Ovary (tissue), 9 donors: Measurements from ENCODE around the gene TAS2R38. TPM values are rescaled to one million over a fixed set of nuclear protein-coding genes. Genes with fewer than 3 reads are reported as not detected.

ENCODE experiments used
- DNase-seq, 5 donors: peaks; one replicate each; pipeline ENCODE4 v3.0.0-alpha.2; 2019 to 2020
- H3K27ac ChIP-seq, 2 donors: fragments of 200-600 bp; one replicate each; pipeline versions ENCODE4 v1.5.1 to v1.8.0; 2019 to 2022
- H3K27me3 ChIP-seq: fragments of 200-600 bp; one replicate; pipeline ENCODE4 v1.8.0; 2022
- H3K36me3 ChIP-seq: fragments of 200-600 bp; sonication (generic); one replicate; pipeline ENCODE4 v1.5.1; 2019
- H3K4me1 ChIP-seq: one replicate; pipeline ENCODE4 v1.8.1; 2013; ENCODE audit warnings: mild to moderate bottlenecking, moderate library complexity; ENCODE audit not compliant: insufficient read depth
- H3K4me3 ChIP-seq: fragments of 200-600 bp; sonication (generic); one replicate; pipeline ENCODE4 v1.5.1; 2017
- H3K9me3 ChIP-seq, 2 donors: fragments of 200-600 bp in 1 of 2; sonication (generic) in 1 of 2; one replicate each; pipeline versions ENCODE4 v1.5.1 to v1.8.1; 2013 to 2019; ENCODE audit warnings: mild to moderate bottlenecking in 1 of 2, moderate library complexity in 1 of 2
- CTCF ChIP-seq, 3 donors: fragments of 450-650 bp in 2 of 3; fragments of 200-600 bp in 1 of 3; IDR thresholded peaks; one replicate each; pipeline versions ENCODE4 v1.5.1 to v1.8.0; 2016 to 2022; ENCODE audit warnings: antibody characterized with exemption in 3 of 3, mild to moderate bottlenecking in 1 of 3
- EP300 ChIP-seq: sonication (generic); formaldehyde crosslinking; IDR thresholded peaks from one replicate; pipeline ENCODE4 v1.6.1; 2017; ENCODE audit warnings: antibody characterized with exemption
- POLR2A ChIP-seq: fragments of 450-650 bp; IDR thresholded peaks from one replicate; pipeline ENCODE4 v1.6.1; 2017; ENCODE audit warnings: antibody characterized with exemption, mild to moderate bottlenecking, moderate library complexity
- WGBS, 3 donors: extraction: QIAGEN DNeasy Blood & Tissue Kit in 1 of 3; methylation state at CpG; one replicate each; pipeline versions ENCODE4 v1.1.5 to v1.1.7; 2013 to 2017; 5-methylcytosine and 5-hydroxymethylcytosine counted together
- intact Hi-C, 4 donors: fragments of 100-400 bp; cut with DNase I; formaldehyde crosslinking; loops; one replicate each; pipeline versions ENCODE4 v1.11.0 to v1.15.1; 2022 to 2023
- polyA plus RNA-seq, 2 donors: library from polyadenylated mRNA; stranded (reverse); fragments of 200-250 nt in 1 of 2; fragments of 350-450 nt in 1 of 2; fragmentation: Illumina TruSeq in 1 of 2; extraction: RNeasy Lipid Tissue Mini Kit (QIAGEN cat#74804) in 1 of 2; gene quantifications; one replicate each; pipeline ENCODE4 v1.2.3, GENCODE V29; 2013 to 2014
- total RNA-seq, 7 donors: library from RNA; depleted of rRNA in 2 of 7; stranded (reverse); fragments of >200 nt in 2 of 7; fragmentation: NEBNext Ultra II Directional in 3 of 7; extraction: Animal tissue kit (Norgen Biotek cat#: 25700) in 3 of 7; gene quantifications; one replicate each; pipeline versions ENCODE4 v1.1.0 to v1.2.4, GENCODE V29; 2016 to 2023
- donor health status: DM: no; HTN: no; CAD: no; lungs with moderate emphysema.
- donor health status: DM: no; HTN: no; CAD: no.
- donor health status: Bipolar disorder and iron deficiency.
- donor health status: DM: yes; HTN: yes; CAD: no.
- donor health status: DM: no; HTN: no; CAD: no.
- donor health status: DM: yes; HTN: yes; CAD: no.

TAS2R38 gene
- total and polyA plus RNA-seq, 9 donors = not detected

DNA sequence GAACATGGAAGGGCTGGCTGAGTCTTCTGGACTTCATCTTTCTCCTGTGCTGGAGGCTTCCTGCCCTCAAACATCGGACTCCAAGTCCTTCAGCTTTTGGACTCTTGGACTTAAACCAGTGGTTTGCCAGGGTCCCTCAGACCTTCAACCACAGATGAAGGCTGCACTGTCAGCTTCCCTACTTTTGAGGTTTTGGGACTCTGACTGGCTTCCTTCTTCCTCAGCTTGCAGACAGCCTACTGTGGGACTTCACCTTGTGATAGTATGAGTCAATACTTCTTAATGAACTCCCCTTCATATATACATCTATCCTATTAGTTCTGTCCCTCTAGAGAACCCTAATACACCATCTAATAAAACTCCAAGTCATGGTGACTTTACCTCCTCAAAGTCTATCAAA lies 22.8 kb downstream of the TAS2R38 start:
- Histone ChIP-seq H3K4me3 (no peak overlapping the region), H3K27ac (no peak overlapping the region), H3K4me1 (no peaks in the 10 kb centered on the region), H3K9me3 (peaks cover 0 to 3% of the 10 kb centered on the region in 2 donors), H3K27me3 (no peaks in the 10 kb centered on the region), H3K36me3 (no peaks in the 10 kb centered on the region)
- no peak for TF ChIP-seq CTCF (IDR thresholded peaks at IDR 0.05)
- no peak for TF ChIP-seq EP300
- TF ChIP-seq POLR2A = no peak
- no peak for DNase-seq
- 76 to 93% (median 82%) methylated on average over 1 of the region's 1 CpG for WGBS, 3 donors
- intact Hi-C loops = no loop called here

- WGBS, 3 donors = 67 to 76% (median 72%) methylated on average over 3 of the region's 3 CpGs
- TF ChIP-seq CTCF (IDR thresholded peaks at IDR 0.05) = no peak
- Histone ChIP-seq H3K9me3 (peaks cover 0 to 3% of the 10 kb centered on the region in 2 donors), H3K27me3 (no peaks in the 10 kb centered on the region), H3K27ac (no peak overlapping the region), H3K4me3 (no peak overlapping the region), H3K36me3 (no peaks in the 10 kb centered on the region), H3K4me1 (no peaks in the 10 kb centered on the region)
- intact Hi-C loops = no loop called here
- DNase-seq = no peak
Observed at GRCh38 chr7:141949911-141950310, 23.7 kb downstream of the TAS2R38 start.

GRCh38 chr7:141949451-141949850 lies 24.1 kb downstream of the TAS2R38 start:
- no peaks in the 10 kb centered on the region for H3K27me3 ChIP-seq
- no peaks in the 10 kb centered on the region for H3K4me1 ChIP-seq
- TF ChIP-seq POLR2A (no peak), EP300 (no peak), CTCF (IDR thresholded peaks at IDR 0.05) (no peak)
- no peak for DNase-seq
- H3K36me3 ChIP-seq = no peaks in the 10 kb centered on the region
- H3K27ac ChIP-seq = no peak overlapping the region
- 35 to 62% (median 46%) methylated on average over 2 of the region's 2 CpGs for WGBS, 3 donors
- H3K9me3 ChIP-seq = peaks cover 0 to 3% of the 10 kb centered on the region in 2 donors
- intact Hi-C loops = no loop called here
- H3K4me3 ChIP-seq = no peak overlapping the region

DNA sequence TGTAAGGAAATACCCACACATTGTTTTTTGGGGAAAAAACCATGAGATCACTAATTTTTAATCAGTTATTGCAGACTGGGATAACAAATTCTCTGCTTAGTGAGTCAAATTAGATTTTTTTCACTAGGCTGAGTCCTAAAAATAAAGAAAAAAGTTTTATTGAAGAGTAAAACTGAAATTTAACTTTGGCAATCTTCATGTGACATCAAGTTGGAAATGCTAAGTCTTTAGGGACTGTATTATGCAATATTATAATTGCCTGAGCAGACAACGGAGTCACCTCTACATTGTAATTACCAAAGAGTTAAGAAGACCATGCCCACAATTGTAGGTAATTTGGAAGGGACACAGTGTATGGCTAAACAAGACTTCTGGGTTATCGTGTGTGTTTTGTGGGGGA lies 24.6 kb downstream of the TAS2R38 start:
- H3K27ac ChIP-seq = no peak overlapping the region
- no peaks in the 10 kb centered on the region for H3K27me3 ChIP-seq
- no peaks in the 10 kb centered on the region for H3K4me1 ChIP-seq
- no peak for TF ChIP-seq CTCF (IDR thresholded peaks at IDR 0.05)
- no peak for TF ChIP-seq POLR2A
- TF ChIP-seq EP300 = no peak
- peaks cover 0 to 3% of the 10 kb centered on the region in 2 donors for H3K9me3 ChIP-seq
- intact Hi-C loops = no loop called here
- no peaks in the 10 kb centered on the region for H3K36me3 ChIP-seq
- 70 to 83% (median 82%) methylated on average over 2 of the region's 2 CpGs for WGBS, 3 donors
- H3K4me3 ChIP-seq = no peak overlapping the region
- DNase-seq = no peak

DNA sequence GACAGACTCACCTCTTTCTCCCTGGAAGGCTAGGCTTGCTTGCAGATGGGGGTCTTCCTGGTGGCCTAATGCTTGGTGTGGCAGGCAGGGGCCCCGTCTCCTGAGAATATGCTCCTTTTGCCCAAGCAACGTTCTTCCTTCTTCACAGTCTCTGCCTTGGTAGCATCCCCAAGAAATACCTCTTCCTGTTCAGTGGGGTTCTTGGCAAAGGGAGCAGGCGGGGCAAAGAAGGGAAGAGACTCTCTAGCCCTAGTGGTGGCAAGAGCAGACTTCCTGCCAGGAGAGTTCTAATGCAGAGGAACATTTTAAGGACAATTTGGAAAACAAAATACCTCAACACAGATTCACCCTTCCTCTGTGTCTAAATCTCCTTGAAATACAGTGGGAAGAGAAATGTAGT lies 26.8 kb downstream of the TAS2R38 start, which contains the start of gene CLEC5A:
TSS of gene CLEC5A (minus strand) at position 179 of the 400 bp plus-strand sequence. CDS start 682 bp downstream, outside the sequence.
- no peaks in the 10 kb centered on the region for H3K27me3 ChIP-seq
- H3K36me3 ChIP-seq = no peaks in the 10 kb centered on the region
- no peak within 1 kb of the TSS for H3K4me3 ChIP-seq
- intact Hi-C loops = no loop called here
- TF ChIP-seq EP300 (no peak), POLR2A (no peak), CTCF (IDR thresholded peaks at IDR 0.05) (no peak)
- no peak within 1 kb of the TSS for H3K27ac ChIP-seq
- no peaks in the 10 kb centered on the region for H3K4me1 ChIP-seq
- DNase-seq = no peak
- WGBS, 3 donors = 73 to 76% (median 75%) methylated on average over 3 of the region's 3 CpGs
- peaks cover 0 to 3% of the 10 kb centered on the region in 2 donors for H3K9me3 ChIP-seq
